PFSK-1 (cell line): ENCODE measurements around the gene ACAT2.

Experiments used
- FOXP2 ChIP-seq: optimal IDR thresholded peaks from 2 replicates; pipeline ENCODE3; 2011; ENCODE audit warnings: borderline replicate concordance, control low read depth, inconsistent platforms; ENCODE audit not compliant: insufficient read depth; ENCODE audit errors: extremely low read length, extremely low read depth
- POLR2AphosphoS5 ChIP-seq: IDR thresholded peaks from 2 replicates; pipeline ENCODE4 v1.6.1; 2012; ENCODE audit warnings: low read depth, mild to moderate bottlenecking, control low read depth, low read length, moderate library complexity

GRCh38 chr6:159742165-159742564 lies 19.7 kb upstream of the ACAT2 start:
- TF ChIP-seq FOXP2 (no peak), POLR2AphosphoS5 (no peak)
